IgD-negative memory B cell (primary cell): ENCODE results near the gene SLC12A9. TPM values are rescaled to one million over a fixed set of nuclear protein-coding genes. Genes with fewer than 3 reads are reported as not detected.
"Not testable (repeated sequence)": the region's sequence is repeated elsewhere in the genome, so short reads cannot be mapped to it uniquely, and the experiment has no call there.

Source experiments
- H3K27ac Mint-ChIP-seq, 3 donors: one replicate each; pipeline ENCODE4 v1.8.0; 2020 to 2022; ENCODE audit warnings: mild to moderate bottlenecking in 3 of 3, mixed read lengths in 3 of 3, moderate library complexity in 1 of 3
- H3K27me3 Mint-ChIP-seq: one replicate; pipeline ENCODE4 v1.8.0; 2021; ENCODE audit warnings: mixed read lengths
- H3K36me3 Mint-ChIP-seq: one replicate; pipeline ENCODE4 v1.8.0; 2020; ENCODE audit warnings: mild to moderate bottlenecking, mixed read lengths
- H3K4me1 Mint-ChIP-seq, 3 donors: one replicate each; pipeline ENCODE4 v1.8.0; 2020 to 2022; ENCODE audit warnings: mixed read lengths in 3 of 3, mild to moderate bottlenecking in 1 of 3
- H3K4me3 Mint-ChIP-seq, 4 donors: one replicate each; pipeline ENCODE4 v1.8.0; 2020 to 2022; ENCODE audit warnings: mild to moderate bottlenecking in 4 of 4, mixed read lengths in 4 of 4, moderate library complexity in 3 of 4
- H3K9me3 Mint-ChIP-seq, 3 donors: one replicate each; pipeline ENCODE4 v1.8.0; 2020 to 2021; ENCODE audit warnings: mixed read lengths in 3 of 3, mild to moderate bottlenecking in 1 of 3
- polyA plus RNA-seq: library from polyadenylated mRNA; unstranded; fragments of 300-500 nt; fragmentation: Illumina TruSeq; gene quantifications from one replicate; pipeline ENCODE4 v1.2.3, GENCODE V29; 2021

The SLC12A9 gene
- polyA plus RNA-seq, 1 donor from 2014 or later, result 11.4 TPM

- Mint-ChIP-seq H3K36me3 (no peaks in the 10 kb centered on the region), H3K4me3 (no peak overlapping the region), H3K9me3 (peaks cover 0 to 2% (median 0%) of the 10 kb centered on the region in 3 donors), H3K27me3 (peaks cover 17% of the 10 kb centered on the region), H3K27ac (no peak overlapping the region), H3K4me1 (peaks cover 0 to 6% (median 3%) of the 10 kb centered on the region in 3 donors)
Measured at GRCh38 chr7:100900978-100901377, 48.5 kb downstream of the SLC12A9 start.

- no peaks in the 10 kb centered on the region for H3K36me3 Mint-ChIP-seq
- H3K4me1 Mint-ChIP-seq, result peaks cover 0 to 2% (median 0%) of the 10 kb centered on the region in 3 donors
- peaks cover 0 to 2% (median 0%) of the 10 kb centered on the region in 3 donors for H3K9me3 Mint-ChIP-seq
- H3K27me3 Mint-ChIP-seq, result peaks cover 11% of the 10 kb centered on the region
- H3K4me3 Mint-ChIP-seq, result peak overlapping the region in 1 of 4 donors; percentile 9
- H3K27ac Mint-ChIP-seq, result no peak overlapping the region
Measured at GRCh38 chr7:100901921-100902332, 49.4 kb downstream of the SLC12A9 start.

- peaks cover 11% of the 10 kb centered on the region for H3K27me3 Mint-ChIP-seq
- H3K36me3 Mint-ChIP-seq, result no peaks in the 10 kb centered on the region
- no peak overlapping the region for H3K27ac Mint-ChIP-seq
- peaks cover 0 to 2% (median 0%) of the 10 kb centered on the region in 3 donors for H3K9me3 Mint-ChIP-seq
- H3K4me3 Mint-ChIP-seq, result no peak overlapping the region
- peaks cover 0 to 2% (median 0%) of the 10 kb centered on the region in 3 donors for H3K4me1 Mint-ChIP-seq
Measured at GRCh38 chr7:100902638-100903037, 50.1 kb downstream of the SLC12A9 start.

- Mint-ChIP-seq H3K4me1 (peaks cover 0 to 6% (median 0%) of the 10 kb centered on the region in 3 donors), H3K36me3 (no peaks in the 10 kb centered on the region), H3K9me3 (peaks cover 0 to 2% (median 0%) of the 10 kb centered on the region in 3 donors), H3K27ac (no peak overlapping the region), H3K4me3 (no peak overlapping the region), H3K27me3 (peaks cover 6% of the 10 kb centered on the region)
Measured at GRCh38 chr7:100908512-100908911, 56.0 kb downstream of the SLC12A9 start.

GRCh38 chr7:100910443-100910842 lies 57.9 kb downstream of the SLC12A9 start:
- H3K27me3 Mint-ChIP-seq, H3K9me3 Mint-ChIP-seq, H3K36me3 Mint-ChIP-seq, H3K4me1 Mint-ChIP-seq, H3K4me3 Mint-ChIP-seq: not testable (repeated sequence)
- H3K27ac Mint-ChIP-seq, result peak overlapping the region in 1 of 3 donors; percentile 52

DNA sequence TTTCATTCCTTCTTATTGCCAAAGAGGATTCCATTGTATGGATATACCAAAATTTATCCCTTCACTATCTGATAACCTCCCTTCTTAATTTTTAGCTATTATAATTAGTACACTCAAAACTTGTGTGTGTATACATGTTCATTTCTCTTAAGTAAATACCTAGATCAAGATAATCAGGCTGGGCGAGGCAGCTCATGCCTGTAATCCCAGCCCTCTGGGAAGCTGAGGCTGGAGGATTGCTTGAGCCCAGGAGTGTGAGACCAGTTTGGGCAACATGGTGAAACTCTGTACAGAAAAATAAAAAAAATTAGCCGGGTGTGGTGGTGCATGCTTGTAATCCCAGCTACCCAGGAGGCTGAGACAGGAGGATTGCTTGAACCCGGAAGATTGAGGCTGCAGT lies 59.0 kb downstream of the SLC12A9 start:
- Mint-ChIP-seq H3K27ac (no peak overlapping the region), H3K4me1 (peaks cover 1 to 6% (median 2%) of the 10 kb centered on the region in 3 donors), H3K4me3 (no peak overlapping the region), H3K9me3 (peaks cover 0 to 2% (median 0%) of the 10 kb centered on the region in 3 donors), H3K36me3 (peaks cover 5% of the 10 kb centered on the region), H3K27me3 (peaks cover 5% of the 10 kb centered on the region)

GRCh38 chr7:100914208-100914878 lies 61.8 kb downstream of the SLC12A9 start:
- H3K4me1 Mint-ChIP-seq, result peaks cover 1 to 6% (median 2%) of the 10 kb centered on the region in 3 donors
- peaks cover 0 to 2% (median 0%) of the 10 kb centered on the region in 3 donors for H3K9me3 Mint-ChIP-seq
- H3K4me3 Mint-ChIP-seq, result no peak overlapping the region
- H3K36me3 Mint-ChIP-seq, result peaks cover 5% of the 10 kb centered on the region
- peaks cover 9% of the 10 kb centered on the region for H3K27me3 Mint-ChIP-seq
- H3K27ac Mint-ChIP-seq, result no peak overlapping the region

GRCh38 chr7:100914879-100915447 lies 62.5 kb downstream of the SLC12A9 start:
- Mint-ChIP-seq H3K27me3 (peaks cover 9% of the 10 kb centered on the region), H3K27ac (no peak overlapping the region), H3K36me3 (peaks cover 5% of the 10 kb centered on the region), H3K9me3 (peaks cover 0 to 2% (median 0%) of the 10 kb centered on the region in 3 donors), H3K4me1 (peaks cover 1 to 6% (median 2%) of the 10 kb centered on the region in 3 donors), H3K4me3 (no peak overlapping the region)

Other genes with a start within 250 kb of the SLC12A9 start
- 14.4 TPM for gene MOSPD3, start 240.2 kb upstream of the SLC12A9 start, polyA plus RNA-seq
- gene TFR2, start 211.2 kb upstream of the SLC12A9 start, polyA plus RNA-seq, result 0.44 TPM
- not detected for gene ACTL6B, start 196.3 kb upstream of the SLC12A9 start, polyA plus RNA-seq
- 62.7 TPM for gene GNB2, start 179.0 kb upstream of the SLC12A9 start, polyA plus RNA-seq
- 2.6 TPM for gene GIGYF1, start 158.5 kb upstream of the SLC12A9 start, polyA plus RNA-seq
- gene POP7, start 146.6 kb upstream of the SLC12A9 start, polyA plus RNA-seq, result 48.6 TPM
- not detected for gene EPO, start 132.2 kb upstream of the SLC12A9 start, polyA plus RNA-seq
- gene ZAN, start 119.1 kb upstream of the SLC12A9 start, polyA plus RNA-seq, result not detected
- gene EPHB4, start 25.2 kb upstream of the SLC12A9 start, polyA plus RNA-seq, result not detected
- 4.6 TPM for gene TRIP6, start 14.7 kb downstream of the SLC12A9 start, polyA plus RNA-seq
- gene SRRT, start 22.4 kb downstream of the SLC12A9 start, polyA plus RNA-seq, result 79.7 TPM
- gene UFSP1, start 37.0 kb downstream of the SLC12A9 start, polyA plus RNA-seq, result 2.5 TPM
- not detected for gene ACHE, start 43.2 kb downstream of the SLC12A9 start, polyA plus RNA-seq
- gene MUC3A, start 96.8 kb downstream of the SLC12A9 start, polyA plus RNA-seq, result not detected
- gene MUC12, start 116.9 kb downstream of the SLC12A9 start, polyA plus RNA-seq, result not detected
- gene MUC17, start 167.4 kb downstream of the SLC12A9 start, polyA plus RNA-seq, result not detected
- gene TRIM56, start 232.8 kb downstream of the SLC12A9 start, polyA plus RNA-seq, result 15.0 TPM